GM23248 (cell line): ENCODE data around the gene DBH. TPM values are rescaled to one million over a fixed set of nuclear protein-coding genes. Genes with fewer than 3 reads are reported as not detected.
A peak's percentile ranks its signal among the peaks of the same experiment; 100 is the strongest.

Experiments
- DNase-seq: peaks from one replicate; pipeline ENCODE4 v3.0.0-alpha.2; 2015
- H2AFZ ChIP-seq: fragments of 200-600 bp; sonication (generic); 2 replicates; pipeline ENCODE4 v1.6.1; 2016; ENCODE audit warnings: antibody characterized with exemption
- H3F3A ChIP-seq: fragments of 200-600 bp; sonication (generic); 2 replicates; pipeline ENCODE4 v1.6.1; 2016; ENCODE audit warnings: mild to moderate bottlenecking, antibody characterized with exemption, mixed run types; ENCODE audit not compliant: insufficient read depth
- H3K27ac ChIP-seq: fragments of 200-600 bp; sonication (generic); 2 replicates; pipeline ENCODE4 v1.5.1; 2016; ENCODE audit warnings: mild to moderate bottlenecking
- H3K27me3 ChIP-seq: fragments of 200-600 bp; sonication (generic); replicated peaks from 2 replicates; pipeline ENCODE4 v1.6.1; 2016; ENCODE audit warnings: mild to moderate bottlenecking; ENCODE audit not compliant: insufficient read depth
- H3K36me3 ChIP-seq: fragments of 200-600 bp; sonication (generic); 2 replicates; pipeline ENCODE4 v1.6.1; 2016; ENCODE audit warnings: low read depth, mild to moderate bottlenecking
- H3K4me1 ChIP-seq: fragments of 200-600 bp; sonication (generic); 2 replicates; pipeline ENCODE4 v1.6.1; 2016; ENCODE audit warnings: mild to moderate bottlenecking; ENCODE audit not compliant: insufficient read depth
- H3K4me2 ChIP-seq: fragments of 200-600 bp; sonication (generic); one replicate; pipeline ENCODE4 v1.6.1; 2016; ENCODE audit warnings: mild to moderate bottlenecking; ENCODE audit not compliant: unreplicated experiment
- H3K4me3 ChIP-seq: fragments of 200-600 bp; sonication (generic); 2 replicates; pipeline ENCODE4 v1.5.1; 2016; ENCODE audit warnings: mild to moderate bottlenecking
- H3K79me2 ChIP-seq: fragments of 200-600 bp; sonication (generic); 2 replicates; pipeline ENCODE4 v1.6.1; 2016; ENCODE audit warnings: mild to moderate bottlenecking; ENCODE audit not compliant: insufficient read depth
- H3K9ac ChIP-seq: fragments of 200-600 bp; sonication (generic); 2 replicates; pipeline ENCODE4 v1.6.1; 2016; ENCODE audit warnings: mild to moderate bottlenecking
- H3K9me2 ChIP-seq: fragments of 200-600 bp; sonication (generic); 2 replicates; pipeline ENCODE4 v1.6.1; 2016; ENCODE audit warnings: mixed run types, mild to moderate bottlenecking, moderate library complexity; ENCODE audit not compliant: insufficient read depth
- H3K9me3 ChIP-seq: fragments of 200-600 bp; sonication (generic); one replicate; pipeline ENCODE4 v1.6.1; 2017; ENCODE audit warnings: low read depth
- H4K20me1 ChIP-seq: fragments of 200-600 bp; sonication (generic); 2 replicates; pipeline ENCODE4 v1.6.0; 2016; ENCODE audit not compliant: insufficient read depth
- EZH2 ChIP-seq: fragments of 200-600 bp; sonication (generic); IDR thresholded peaks from 2 replicates; pipeline ENCODE4 v1.6.1; 2018; ENCODE audit warnings: antibody characterized with exemption, mild to moderate bottlenecking; ENCODE audit not compliant: insufficient read depth, poor library complexity, severe bottlenecking
- EZH2phosphoT487 ChIP-seq: fragments of 200-600 bp; sonication (generic); IDR thresholded peaks from 2 replicates; pipeline ENCODE4 v1.6.1; 2018; ENCODE audit warnings: antibody characterized with exemption, moderate library complexity, mild to moderate bottlenecking, low read depth; ENCODE audit not compliant: insufficient read depth
- WGBS, 2 experiments: methylation state at CpG; one replicate each; pipeline ENCODE4 v1.1.6; 2015 to 2017; ENCODE audit warnings: low lambda C conversion rate in 2 of 2, low coverage in 1 of 2; ENCODE audit errors: missing lambda C conversion rate in 2 of 2; 5-methylcytosine and 5-hydroxymethylcytosine counted together
- in situ Hi-C: fragments of 300-500 bp; cut with MboI; formaldehyde crosslinking; loops from 2 replicates; pipeline ENCODE4 v1.15.0; 2020
- polyA plus RNA-seq: library from polyadenylated mRNA; unstranded; fragments of >200 nt; fragmentation: Nextera tagmentation; extraction: Ambion mirVana; gene quantifications from 2 replicates; pipeline ENCODE4 v1.2.1, GENCODE V29; 2016
- total RNA-seq: library from RNA; depleted of rRNA; stranded (reverse); fragments of >200 nt; shearing (Covaris generic); gene quantifications from 2 replicates; pipeline ENCODE4 v1.2.3, GENCODE V29; 2014

DBH gene
- total and polyA plus RNA-seq, 2 experiments from 2014 or later = not detected

DNA sequence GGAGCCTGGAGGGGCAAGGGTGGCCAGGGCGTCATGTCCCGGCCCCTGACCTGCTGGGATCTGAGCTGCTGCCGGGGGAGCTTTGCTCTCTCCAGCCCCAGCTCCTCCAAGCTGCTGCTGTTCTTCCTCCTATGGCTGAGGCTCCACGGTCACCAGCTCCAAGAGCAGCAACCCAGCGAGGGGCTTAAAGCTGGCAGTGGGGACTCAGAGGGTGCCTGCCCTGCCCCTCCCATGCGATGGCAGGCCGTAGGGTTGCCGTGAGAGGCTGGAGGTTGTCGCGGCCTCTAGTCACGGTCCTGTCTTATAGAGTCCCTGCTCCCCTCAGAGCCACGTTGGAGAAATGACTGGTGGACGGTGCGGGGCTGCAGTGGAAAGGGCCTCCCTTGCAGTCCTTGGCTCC lies 19.5 kb downstream of the DBH start:
- no peaks in the 10 kb centered on the region for H3K9me2 ChIP-seq
- H3K27ac ChIP-seq = no peak overlapping the region
- H3K79me2 ChIP-seq = no peaks in the 10 kb centered on the region
- DNase-seq = no peak
- 49 to 58% methylated on average over 14 of the region's 14 CpGs for WGBS, 2 experiments
- TF ChIP-seq EZH2phosphoT487 (no peak), EZH2 (no peak)
- no peak overlapping the region for H3K9ac ChIP-seq
- peaks cover 26% of the 10 kb centered on the region for H3K27me3 ChIP-seq
- H3K4me2 ChIP-seq = no peak overlapping the region
- H3K4me3 ChIP-seq = no peak overlapping the region
- no peaks in the 10 kb centered on the region for H3K9me3 ChIP-seq
- in situ Hi-C loops = no loop called here
- no peak overlapping the region for H2AFZ ChIP-seq
- H3K36me3 ChIP-seq = no peaks in the 10 kb centered on the region
- H4K20me1 ChIP-seq = no peaks in the 10 kb centered on the region
- no peaks in the 10 kb centered on the region for H3F3A ChIP-seq
- H3K4me1 ChIP-seq = peaks cover 6% of the 10 kb centered on the region; the same call in 1 of the 2 replicates

- Histone ChIP-seq H3K27ac (no peak overlapping the region), H3K4me2 (no peak overlapping the region), H2AFZ (no peak overlapping the region), H3K36me3 (no peaks in the 10 kb centered on the region), H3F3A (no peaks in the 10 kb centered on the region), H4K20me1 (no peaks in the 10 kb centered on the region), H3K9me2 (no peaks in the 10 kb centered on the region), H3K79me2 (no peaks in the 10 kb centered on the region), H3K9me3 (no peaks in the 10 kb centered on the region), H3K9ac (no peak overlapping the region), H3K4me3 (no peak overlapping the region), H3K4me1 (peaks cover 6% of the 10 kb centered on the region; the same call in 1 of the 2 replicates), H3K27me3 (peaks cover 26% of the 10 kb centered on the region)
- in situ Hi-C loops = no loop called here
- 57% methylated on average over 36 of the region's 36 CpGs for WGBS, 2 experiments
- no peak for DNase-seq
- TF ChIP-seq EZH2 (no peak), EZH2phosphoT487 (no peak)
These were observed 20.3 kb downstream of the DBH start for GRCh38 chr9:133656211-133657119.

GRCh38 chr9:133657120-133657661 lies 21.0 kb downstream of the DBH start:
- TF ChIP-seq EZH2phosphoT487 = no peak
- TF ChIP-seq EZH2 = no peak
- Histone ChIP-seq H3K27me3 (peaks cover 32% of the 10 kb centered on the region), H2AFZ (no peak overlapping the region), H3K79me2 (no peaks in the 10 kb centered on the region), H3K27ac (no peak overlapping the region), H3K4me1 (peaks cover 6% of the 10 kb centered on the region; the same call in 1 of the 2 replicates), H4K20me1 (no peaks in the 10 kb centered on the region), H3F3A (no peaks in the 10 kb centered on the region), H3K9me2 (no peaks in the 10 kb centered on the region), H3K4me2 (no peak overlapping the region), H3K9me3 (no peaks in the 10 kb centered on the region), H3K9ac (no peak overlapping the region), H3K4me3 (no peak overlapping the region), H3K36me3 (no peaks in the 10 kb centered on the region)
- peak; percentile 30 for DNase-seq
- 71% methylated on average over 12 to 13 of the region's 13 CpGs for WGBS, 2 experiments
- in situ Hi-C loops = no loop called here

GRCh38 chr9:133658442-133659431 lies 22.6 kb downstream of the DBH start:
- no peaks in the 10 kb centered on the region for H3F3A ChIP-seq
- H3K79me2 ChIP-seq = no peaks in the 10 kb centered on the region
- H3K4me2 ChIP-seq = peak overlapping the region; percentile 44
- no peaks in the 10 kb centered on the region for H3K9me2 ChIP-seq
- H3K4me3 ChIP-seq = peak overlapping the region; percentile 32
- TF ChIP-seq EZH2 (no peak), EZH2phosphoT487 (no peak)
- H3K9ac ChIP-seq = no peak overlapping the region
- H3K9me3 ChIP-seq = no peaks in the 10 kb centered on the region
- H2AFZ ChIP-seq = peak overlapping the region; percentile 68
- peak; percentile 58 for DNase-seq
- no peak overlapping the region for H3K27ac ChIP-seq
- no peaks in the 10 kb centered on the region for H3K36me3 ChIP-seq
- H4K20me1 ChIP-seq = no peaks in the 10 kb centered on the region
- 5 to 6% methylated on average over 46 of the region's 46 CpGs for WGBS, 2 experiments
- peaks cover 38% of the 10 kb centered on the region for H3K27me3 ChIP-seq
- peaks cover 6% of the 10 kb centered on the region; the same call in 1 of the 2 replicates for H3K4me1 ChIP-seq
- in situ Hi-C loops = no loop called here
